Measurements from ENCODE around the gene STX7.

- TF ChIP-seq PRDM10 (tag by site-specific recombination; IDR thresholded peaks at IDR 0.05) (no peak), SP2 (tag by site-specific recombination; IDR thresholded peaks at IDR 0.05) (no peak), ELK4 (IDR thresholded peaks at IDR 0.05; ENCODE audit: borderline replicate concordance, low read depth, low read length) (no peak), CTCF (tag by site-specific recombination; IDR thresholded peaks at IDR 0.05) (no peak), YY2 (tag by site-specific recombination; IDR thresholded peaks at IDR 0.05) (no peak), PATZ1 (tag by site-specific recombination; IDR thresholded peaks at IDR 0.05) (no peak), ZNF398 (tag by site-specific recombination; IDR thresholded peaks at IDR 0.05) (no peak), ZBTB8A (tag by site-specific recombination; IDR thresholded peaks at IDR 0.05) (no peak), KLF10 (tag by site-specific recombination; IDR thresholded peaks at IDR 0.05) (no peak), ZNF132 (tag by site-specific recombination; IDR thresholded peaks at IDR 0.05; ENCODE audit: borderline replicate concordance) (no peak), ZNF146 (tag by site-specific recombination; IDR thresholded peaks at IDR 0.05) (no peak), ZNF239 (tag by site-specific recombination; IDR thresholded peaks at IDR 0.05) (no peak)
These were observed 626 bp downstream of the STX7 start for GRCh38 chr6:132512342-132512637.
